ENCODE results near the gene DNAAF5.

DNAAF5 gene

GRCh38 chr7:786472-787255, 60.2 kb downstream of the DNAAF5 start:
- ATAC-seq (ENCODE audit: low read depth) (peak; percentile 79), DNase-seq (ENCODE audit: low spot score) (no peak)
- H3K27ac ChIP-seq (ENCODE audit: poor library complexity, severe bottlenecking) = no peak overlapping the region
- H3K36me3 ChIP-seq (ENCODE audit: low read depth) = peaks cover 32% of the 10 kb centered on the region
- H3K9me3 ChIP-seq (ENCODE audit: severe bottlenecking) = no peaks in the 10 kb centered on the region
- peak; percentile 89 for TF ChIP-seq CTCF (IDR thresholded peaks at IDR 0.05; ENCODE audit: poor library complexity, severe bottlenecking)
- no peaks in the 10 kb centered on the region for H3K4me1 ChIP-seq (ENCODE audit: insufficient read depth, poor library complexity, severe bottlenecking)
- no peak overlapping the region for H3K4me3 ChIP-seq (ENCODE audit: severe bottlenecking)
- H3K27me3 ChIP-seq (ENCODE audit: insufficient read depth, poor library complexity, severe bottlenecking) = no peaks in the 10 kb centered on the region

GRCh38 chr7:787332-788240, 61.1 kb downstream of the DNAAF5 start:
- TF ChIP-seq CTCF (IDR thresholded peaks at IDR 0.05; ENCODE audit: poor library complexity, severe bottlenecking) = no peak
- Histone ChIP-seq H3K27me3 (ENCODE audit: insufficient read depth, poor library complexity, severe bottlenecking) (no peaks in the 10 kb centered on the region), H3K9me3 (ENCODE audit: severe bottlenecking) (no peaks in the 10 kb centered on the region), H3K4me3 (ENCODE audit: severe bottlenecking) (no peak overlapping the region), H3K4me1 (ENCODE audit: insufficient read depth, poor library complexity, severe bottlenecking) (no peaks in the 10 kb centered on the region), H3K27ac (ENCODE audit: poor library complexity, severe bottlenecking) (no peak overlapping the region), H3K36me3 (ENCODE audit: low read depth) (peaks cover 29% of the 10 kb centered on the region)
- DNase-seq (ENCODE audit: low spot score) = no peak
- no peak for ATAC-seq (ENCODE audit: low read depth)

- H3K27ac ChIP-seq (ENCODE audit: poor library complexity, severe bottlenecking) = no peak overlapping the region
- no peak overlapping the region for H3K4me3 ChIP-seq (ENCODE audit: severe bottlenecking)
- no peaks in the 10 kb centered on the region for H3K9me3 ChIP-seq (ENCODE audit: severe bottlenecking)
- DNase-seq (ENCODE audit: low spot score) = no peak
- H3K27me3 ChIP-seq (ENCODE audit: insufficient read depth, poor library complexity, severe bottlenecking) = no peaks in the 10 kb centered on the region
- no peaks in the 10 kb centered on the region for H3K4me1 ChIP-seq (ENCODE audit: insufficient read depth, poor library complexity, severe bottlenecking)
- H3K36me3 ChIP-seq (ENCODE audit: low read depth) = peaks cover 6% of the 10 kb centered on the region; the same call in 1 of the 2 replicates
- no peak for TF ChIP-seq CTCF (IDR thresholded peaks at IDR 0.05; ENCODE audit: poor library complexity, severe bottlenecking)
- no peak for ATAC-seq (ENCODE audit: low read depth)
Measured at GRCh38 chr7:791519-791918, 65.0 kb downstream of the DNAAF5 start.

- no peak overlapping the region for H3K27ac ChIP-seq (ENCODE audit: poor library complexity, severe bottlenecking)
- H3K36me3 ChIP-seq (ENCODE audit: low read depth) = no peaks in the 10 kb centered on the region
- no peaks in the 10 kb centered on the region for H3K4me1 ChIP-seq (ENCODE audit: insufficient read depth, poor library complexity, severe bottlenecking)
- H3K9me3 ChIP-seq (ENCODE audit: severe bottlenecking) = no peaks in the 10 kb centered on the region
- no peak for ATAC-seq (ENCODE audit: low read depth)
- TF ChIP-seq CTCF (IDR thresholded peaks at IDR 0.05; ENCODE audit: poor library complexity, severe bottlenecking) = no peak
- no peaks in the 10 kb centered on the region for H3K27me3 ChIP-seq (ENCODE audit: insufficient read depth, poor library complexity, severe bottlenecking)
- DNase-seq (ENCODE audit: low spot score) = no peak
- no peak overlapping the region for H3K4me3 ChIP-seq (ENCODE audit: severe bottlenecking)
Measured at GRCh38 chr7:794207-794606, 67.7 kb downstream of the DNAAF5 start.

Data from RWPE2 (cell line).